ENCODE data around the gene LTB4R2. TPM values are rescaled to one million over a fixed set of nuclear protein-coding genes. Genes with fewer than 3 reads are reported as not detected.
A peak's percentile ranks its signal among the peaks of the same experiment; 100 is the strongest.

The LTB4R2 gene
- total RNA-seq, 4 donors from 2014 or later, result 131 to 184 (median 156) TPM

DNA sequence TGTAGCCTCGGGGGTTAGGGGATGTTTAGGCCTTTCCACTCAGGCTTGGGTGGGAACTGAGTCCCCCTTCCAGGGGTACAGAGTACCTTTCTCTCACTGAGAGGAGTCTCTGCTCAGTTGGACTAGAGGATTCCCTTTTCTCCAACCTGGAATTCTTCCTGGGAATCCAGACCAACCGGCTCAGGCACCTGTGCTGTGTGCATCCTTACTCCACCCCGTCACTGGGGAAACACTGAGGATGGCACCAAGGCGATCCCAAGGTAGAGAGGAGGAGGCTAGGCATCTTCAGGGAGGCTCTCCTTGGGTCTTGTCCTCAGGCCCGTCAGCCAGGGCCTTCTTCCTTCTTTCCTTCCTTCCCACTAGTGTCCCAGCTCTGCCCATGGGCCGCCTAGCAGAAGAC lies 46.1 kb upstream of the LTB4R2 start:
- Histone ChIP-seq H3K27ac (peak overlapping the region; percentile 43), H3K27me3 (no peaks in the 10 kb centered on the region), H3K9me3 (no peaks in the 10 kb centered on the region), H3K4me1 (peaks cover 31% of the 10 kb centered on the region), H3K36me3 (peaks cover 38% of the 10 kb centered on the region), H3K4me3 (no peak overlapping the region)
- DNase-seq (ENCODE audit: low spot score in 2 of 2), result no peak
- TF ChIP-seq EP300 (IDR thresholded peaks at IDR 0.05) (no peak), POLR2A (IDR thresholded peaks at IDR 0.05) (no peak), POLR2AphosphoS5 (IDR thresholded peaks at IDR 0.05) (no peak)
- TF ChIP-seq, protein P1, sequence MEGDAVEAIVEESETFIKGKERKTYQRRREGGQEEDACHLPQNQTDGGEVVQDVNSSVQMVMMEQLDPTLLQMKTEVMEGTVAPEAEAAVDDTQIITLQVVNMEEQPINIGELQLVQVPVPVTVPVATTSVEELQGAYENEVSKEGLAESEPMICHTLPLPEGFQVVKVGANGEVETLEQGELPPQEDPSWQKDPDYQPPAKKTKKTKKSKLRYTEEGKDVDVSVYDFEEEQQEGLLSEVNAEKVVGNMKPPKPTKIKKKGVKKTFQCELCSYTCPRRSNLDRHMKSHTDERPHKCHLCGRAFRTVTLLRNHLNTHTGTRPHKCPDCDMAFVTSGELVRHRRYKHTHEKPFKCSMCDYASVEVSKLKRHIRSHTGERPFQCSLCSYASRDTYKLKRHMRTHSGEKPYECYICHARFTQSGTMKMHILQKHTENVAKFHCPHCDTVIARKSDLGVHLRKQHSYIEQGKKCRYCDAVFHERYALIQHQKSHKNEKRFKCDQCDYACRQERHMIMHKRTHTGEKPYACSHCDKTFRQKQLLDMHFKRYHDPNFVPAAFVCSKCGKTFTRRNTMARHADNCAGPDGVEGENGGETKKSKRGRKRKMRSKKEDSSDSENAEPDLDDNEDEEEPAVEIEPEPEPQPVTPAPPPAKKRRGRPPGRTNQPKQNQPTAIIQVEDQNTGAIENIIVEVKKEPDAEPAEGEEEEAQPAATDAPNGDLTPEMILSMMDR (IDR thresholded peaks at IDR 0.05), result no peak
- WGBS, result 60% methylated on average over 6 of the region's 6 CpGs

DNA sequence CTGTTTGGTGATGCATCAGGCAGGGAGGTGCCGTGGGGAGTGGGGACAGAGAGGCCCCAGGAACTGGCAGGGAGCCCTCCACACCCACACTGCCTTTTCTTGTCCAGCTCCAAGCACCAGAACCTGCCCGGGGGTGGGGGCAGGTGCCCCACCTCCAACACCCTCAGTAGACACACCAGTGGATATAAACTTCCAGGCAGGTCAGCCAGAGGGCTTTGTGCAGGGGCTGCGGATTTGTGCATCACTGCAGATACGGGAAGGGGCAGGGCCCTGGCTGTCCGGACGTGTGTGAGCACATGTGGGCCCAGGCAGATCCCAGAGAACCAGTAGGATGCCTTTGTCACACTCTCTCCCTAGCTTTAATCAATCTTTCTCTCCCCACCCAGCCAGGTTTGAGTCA lies 45.6 kb upstream of the LTB4R2 start:
- H3K36me3 ChIP-seq, result peaks cover 42% of the 10 kb centered on the region
- peaks cover 27% of the 10 kb centered on the region for H3K4me1 ChIP-seq
- TF ChIP-seq POLR2AphosphoS5 (IDR thresholded peaks at IDR 0.05), result no peak
- TF ChIP-seq POLR2A (IDR thresholded peaks at IDR 0.05), result no peak
- TF ChIP-seq, protein P1 (IDR thresholded peaks at IDR 0.05), result no peak
- no peak for TF ChIP-seq EP300 (IDR thresholded peaks at IDR 0.05)
- H3K4me3 ChIP-seq, result no peak overlapping the region
- no peaks in the 10 kb centered on the region for H3K9me3 ChIP-seq
- no peaks in the 10 kb centered on the region for H3K27me3 ChIP-seq
- WGBS, result 41% methylated on average over 4 of the region's 6 CpGs
- H3K27ac ChIP-seq, result peak overlapping the region; percentile 43
- peak in 1 of 2 donors; percentile 66 for DNase-seq (ENCODE audit: low spot score in 2 of 2)

DNA sequence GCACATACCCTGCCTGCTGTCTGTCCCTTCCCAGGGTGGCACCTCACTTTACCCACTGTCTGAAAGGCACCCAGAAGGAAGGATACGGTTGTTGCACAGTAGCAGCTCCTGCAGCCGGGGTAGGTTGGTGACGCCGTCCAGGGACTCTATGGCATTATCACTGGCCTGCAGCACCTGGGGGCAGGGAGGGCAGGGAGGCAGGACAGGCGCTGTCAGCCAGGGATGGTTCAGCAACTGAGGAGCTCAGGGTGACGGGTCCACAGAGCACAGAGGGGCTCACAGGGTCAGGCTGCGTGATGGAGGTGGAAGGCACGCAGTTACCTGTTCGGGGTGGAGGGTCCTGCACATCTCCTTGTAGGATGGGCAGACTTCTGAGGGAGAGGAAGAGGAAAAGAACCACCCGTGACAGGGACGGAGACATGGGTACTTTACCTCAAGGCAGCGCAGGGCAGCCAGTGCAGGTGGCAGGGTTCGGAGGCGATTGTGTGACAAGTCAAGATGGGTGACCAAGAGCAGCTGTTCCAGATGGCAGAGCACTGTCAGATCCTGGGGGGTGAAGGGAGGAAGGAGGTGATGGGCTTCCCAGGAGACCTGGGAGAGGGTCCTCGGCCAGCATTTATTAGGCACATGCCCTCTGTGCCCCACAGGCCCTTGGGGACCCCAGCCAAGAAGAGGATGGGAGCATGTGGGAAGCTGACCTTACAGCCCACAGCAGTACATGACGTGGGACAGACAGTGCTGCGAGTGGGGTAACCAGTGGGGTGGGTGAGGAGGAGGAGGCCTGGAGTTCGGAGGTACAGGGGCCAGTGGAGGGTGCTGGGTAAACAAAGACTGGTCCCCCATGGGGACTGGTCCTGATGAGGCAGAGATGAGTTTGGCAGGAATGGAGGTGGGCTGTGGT lies 43.3 kb upstream of the LTB4R2 start:
- Histone ChIP-seq H3K27ac (no peak overlapping the region), H3K4me1 (peaks cover 26% of the 10 kb centered on the region), H3K4me3 (no peak overlapping the region), H3K9me3 (no peaks in the 10 kb centered on the region), H3K27me3 (no peaks in the 10 kb centered on the region), H3K36me3 (peaks cover 46% of the 10 kb centered on the region)
- TF ChIP-seq, protein P1 (IDR thresholded peaks at IDR 0.05), result no peak
- TF ChIP-seq POLR2AphosphoS5 (IDR thresholded peaks at IDR 0.05), result no peak
- TF ChIP-seq EP300 (IDR thresholded peaks at IDR 0.05), result no peak
- no peak for TF ChIP-seq POLR2A (IDR thresholded peaks at IDR 0.05)
- DNase-seq (ENCODE audit: low spot score in 2 of 2), result no peak
- WGBS, result 88% methylated on average over 16 of the region's 18 CpGs

DNA sequence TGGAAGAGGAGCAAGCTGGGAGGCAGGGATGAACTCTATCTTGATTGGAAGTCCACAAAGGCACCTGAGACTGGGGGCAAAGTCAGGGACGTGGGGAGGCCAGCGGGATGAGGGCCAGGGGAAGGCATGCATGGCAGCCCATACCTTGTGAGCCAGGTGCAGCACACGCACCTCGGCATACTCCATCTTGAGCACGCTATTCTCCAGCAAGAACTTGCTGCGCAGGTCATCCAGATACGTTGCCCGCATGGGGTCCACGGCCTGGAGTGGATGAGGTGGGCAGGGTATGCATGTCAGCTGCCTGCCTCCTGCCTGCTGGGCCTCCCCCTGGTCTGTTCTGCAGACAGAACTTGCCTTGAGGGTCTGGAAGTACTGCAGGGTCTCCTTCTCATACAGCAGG lies 42.4 kb upstream of the LTB4R2 start:
- Histone ChIP-seq H3K27ac (no peak overlapping the region), H3K36me3 (peaks cover 46% of the 10 kb centered on the region), H3K4me3 (no peak overlapping the region), H3K4me1 (peaks cover 35% of the 10 kb centered on the region), H3K27me3 (no peaks in the 10 kb centered on the region), H3K9me3 (no peaks in the 10 kb centered on the region)
- no peak for TF ChIP-seq POLR2AphosphoS5 (IDR thresholded peaks at IDR 0.05)
- TF ChIP-seq, protein P1 (IDR thresholded peaks at IDR 0.05), result no peak
- no peak for TF ChIP-seq EP300 (IDR thresholded peaks at IDR 0.05)
- no peak for TF ChIP-seq POLR2A (IDR thresholded peaks at IDR 0.05)
- WGBS, result 89% methylated on average over 9 of the region's 9 CpGs
- DNase-seq (ENCODE audit: low spot score in 2 of 2), result no peak

DNA sequence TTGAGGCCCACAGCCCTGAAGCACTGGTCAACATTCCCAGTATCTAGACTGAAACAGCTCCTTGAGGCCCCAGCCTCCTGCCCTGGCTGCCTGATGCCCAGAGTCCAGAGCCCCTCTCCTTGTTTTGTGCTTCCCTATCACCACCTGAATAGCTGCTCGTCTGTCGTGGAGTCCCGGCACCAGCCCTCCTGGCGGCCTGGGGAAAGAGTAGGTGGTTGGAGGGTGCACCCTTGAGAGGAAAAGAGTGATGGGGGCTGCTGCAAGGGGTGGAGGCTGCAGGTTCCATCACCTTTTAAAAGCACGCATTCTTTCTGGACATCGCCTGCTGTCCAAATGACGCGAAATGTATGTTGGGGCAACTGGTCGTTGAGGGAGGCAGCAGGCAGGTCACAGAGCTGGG lies 41.7 kb upstream of the LTB4R2 start:
- Histone ChIP-seq H3K27me3 (no peaks in the 10 kb centered on the region), H3K9me3 (no peaks in the 10 kb centered on the region), H3K4me3 (no peak overlapping the region), H3K27ac (no peak overlapping the region), H3K36me3 (peaks cover 46% of the 10 kb centered on the region), H3K4me1 (peaks cover 42% of the 10 kb centered on the region)
- 91% methylated on average over 9 of the region's 9 CpGs for WGBS
- TF ChIP-seq, protein P1 (IDR thresholded peaks at IDR 0.05), result no peak
- TF ChIP-seq EP300 (IDR thresholded peaks at IDR 0.05) (no peak), POLR2AphosphoS5 (IDR thresholded peaks at IDR 0.05) (no peak), POLR2A (IDR thresholded peaks at IDR 0.05) (no peak)
- no peak for DNase-seq (ENCODE audit: low spot score in 2 of 2)

Data from suprapubic skin (tissue), 4 donors.